HG03045 (cell line): ENCODE data around the gene GJB1.
"Not testable (repeated sequence)": the region's sequence is repeated elsewhere in the genome, so short reads cannot be mapped to it uniquely, and the experiment has no call there.

Experiments used
- ATAC-seq: cut with Tn5 transposase; IDR thresholded peaks from one replicate; pipeline ENCODE4 v1.9.1; 2021; ENCODE audit warnings: mild to moderate bottlenecking, moderate library complexity; ENCODE audit not compliant: unreplicated experiment

Gene GJB1

GRCh38 chrX:71222929-71223328 is at the start of gene GJB1:
Gene GJB1 (plus strand): TSS chrX:71223224. CDS start chrX:71223708, 484 bp downstream.
- ATAC-seq: no peak

DNA sequence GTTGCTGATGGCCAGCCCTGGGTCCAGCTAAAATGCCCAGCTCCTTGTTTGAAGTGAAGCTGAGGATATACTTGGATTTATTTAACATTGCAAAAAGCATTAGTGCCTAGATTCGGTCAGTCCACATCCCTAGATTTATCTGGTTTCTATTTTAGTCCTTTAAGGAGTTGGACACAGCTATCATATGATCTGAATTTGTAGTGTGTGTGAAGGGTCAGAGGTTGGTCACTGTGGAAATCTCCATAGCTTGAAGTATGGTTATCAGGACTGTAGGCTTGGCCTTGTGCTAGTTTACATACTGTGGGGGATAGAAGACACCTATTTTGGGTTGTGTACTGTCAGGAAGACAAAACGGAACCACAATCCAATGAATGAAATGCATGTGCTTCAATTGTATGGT is 49.6 kb upstream of the GJB1 start:
- ATAC-seq: no peak

DNA sequence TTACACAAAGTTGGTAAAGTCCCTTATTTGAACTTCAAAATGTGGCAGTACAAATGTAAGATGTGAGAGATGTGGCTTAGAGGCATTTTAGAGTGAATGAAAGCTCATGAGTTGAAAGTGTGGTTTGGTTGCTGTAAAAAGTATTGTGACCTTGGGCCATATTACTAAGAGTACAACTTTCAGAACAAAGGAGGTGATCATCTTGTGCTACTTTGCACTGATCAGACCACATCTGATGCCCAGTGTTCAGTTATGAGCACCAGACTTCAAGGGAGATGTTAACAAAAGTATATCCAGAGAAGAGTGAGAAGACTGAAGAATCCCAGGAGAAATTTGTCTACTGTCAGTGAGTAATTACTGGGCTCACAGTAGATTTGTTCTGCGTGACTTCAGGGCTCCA is 48.2 kb upstream of the GJB1 start:
- no peak for ATAC-seq

DNA sequence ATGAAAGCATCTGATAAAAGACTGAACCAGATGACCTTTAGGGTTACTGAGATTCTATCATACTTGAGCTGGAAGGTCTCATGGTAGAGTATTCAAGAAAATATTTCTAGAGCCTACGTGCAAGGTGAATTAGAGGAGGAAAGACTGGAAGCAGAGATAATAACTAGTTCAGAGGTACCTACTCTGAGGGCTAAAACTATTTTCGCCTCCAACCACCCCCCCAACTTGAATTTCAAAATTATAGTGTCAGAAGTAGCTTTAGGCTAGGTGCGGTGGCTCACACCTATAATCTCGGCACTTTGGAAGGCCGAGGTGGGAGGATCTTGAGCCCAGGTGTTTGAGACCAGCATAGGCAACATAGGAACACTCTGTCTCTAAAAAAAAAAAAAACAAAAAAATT is 47.5 kb upstream of the GJB1 start:
- no peak for ATAC-seq

- ATAC-seq: no peak
These were observed 45.7 kb upstream of the GJB1 start for GRCh38 chrX:71177327-71177726.

GRCh38 chrX:71178908-71179307 is 44.1 kb upstream of the GJB1 start:
- ATAC-seq: no peak

DNA sequence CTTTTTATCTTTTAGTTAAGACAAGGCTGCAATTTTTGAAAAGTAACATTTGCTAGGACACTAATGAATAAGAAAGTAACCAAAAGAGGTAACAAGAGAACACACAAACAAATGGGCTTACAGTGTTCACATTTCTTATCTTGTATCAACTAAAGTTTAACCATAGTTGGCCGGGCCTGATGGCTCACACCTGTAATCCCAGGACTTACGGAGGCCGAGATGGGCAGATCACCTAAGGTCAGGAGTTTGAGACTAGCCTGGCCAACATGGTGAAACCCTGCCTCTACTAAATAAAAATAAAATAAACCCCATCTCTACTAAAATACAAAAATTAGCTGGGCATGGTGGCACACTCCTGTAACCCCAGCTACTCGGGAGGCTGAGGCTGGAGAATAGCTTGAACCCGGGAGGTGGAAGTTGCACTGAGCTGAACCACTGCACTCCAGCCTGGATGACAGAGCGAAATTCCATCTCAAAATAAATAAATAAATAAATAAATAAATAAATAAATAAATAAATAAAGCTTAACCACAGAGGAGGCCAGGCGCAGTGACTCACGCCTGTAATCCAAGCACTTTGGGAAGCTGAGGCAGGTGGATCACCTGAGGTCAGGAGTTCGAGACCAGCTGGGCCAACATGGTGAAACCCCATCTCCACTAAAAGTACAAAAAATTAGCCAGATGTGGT is 42.3 kb upstream of the GJB1 start:
- ATAC-seq: not testable (repeated sequence)

DNA sequence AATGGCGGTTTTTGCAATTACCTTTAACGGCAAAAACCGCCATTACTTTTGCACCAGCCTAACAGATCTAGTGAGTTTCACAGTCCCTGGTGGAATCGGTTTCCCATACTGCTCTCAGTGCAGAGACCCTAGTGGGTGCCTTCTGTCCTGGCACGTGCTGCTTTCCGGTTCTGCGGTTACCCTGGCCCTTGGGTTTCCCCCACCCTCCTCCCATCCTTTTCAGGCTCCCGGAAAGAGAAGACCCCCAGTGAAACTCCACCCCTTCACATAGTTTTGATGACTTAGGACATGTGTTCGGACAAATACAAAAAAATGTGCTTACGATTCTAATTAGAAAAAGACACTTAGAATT is 41.5 kb upstream of the GJB1 start:
- ATAC-seq: peak; percentile 34

GRCh38 chrX:71181910-71182799 is 40.9 kb upstream of the GJB1 start:
- ATAC-seq: peak; percentile 84

GRCh38 chrX:71182871-71183270 is 40.2 kb upstream of the GJB1 start:
- ATAC-seq: no peak

GRCh38 chrX:71183341-71183740 is 39.7 kb upstream of the GJB1 start:
- no peak for ATAC-seq

- ATAC-seq: no peak
These were observed 38.9 kb upstream of the GJB1 start for GRCh38 chrX:71184092-71184491.

GRCh38 chrX:71184803-71185495 is 38.1 kb upstream of the GJB1 start:
- no peak for ATAC-seq

DNA sequence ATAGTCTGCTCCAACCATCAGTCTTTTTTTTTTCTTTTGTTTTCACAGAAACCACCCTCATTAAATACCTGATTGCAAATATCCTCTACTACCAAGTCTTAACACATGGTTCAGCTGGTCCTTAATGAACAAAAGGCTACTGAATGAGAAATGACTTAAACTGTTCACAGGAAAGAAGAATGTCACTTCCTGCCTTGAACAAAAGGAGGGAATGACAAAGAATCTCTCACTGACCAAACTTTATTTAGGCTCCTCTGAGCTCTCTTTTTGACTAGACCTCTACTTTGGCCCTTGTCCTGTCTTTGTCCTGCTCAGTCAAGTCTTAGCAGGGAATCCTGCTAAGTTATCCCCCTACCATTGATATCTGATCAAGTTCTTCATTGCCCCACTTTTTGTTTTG is 31.8 kb upstream of the GJB1 start:
- no peak for ATAC-seq

DNA sequence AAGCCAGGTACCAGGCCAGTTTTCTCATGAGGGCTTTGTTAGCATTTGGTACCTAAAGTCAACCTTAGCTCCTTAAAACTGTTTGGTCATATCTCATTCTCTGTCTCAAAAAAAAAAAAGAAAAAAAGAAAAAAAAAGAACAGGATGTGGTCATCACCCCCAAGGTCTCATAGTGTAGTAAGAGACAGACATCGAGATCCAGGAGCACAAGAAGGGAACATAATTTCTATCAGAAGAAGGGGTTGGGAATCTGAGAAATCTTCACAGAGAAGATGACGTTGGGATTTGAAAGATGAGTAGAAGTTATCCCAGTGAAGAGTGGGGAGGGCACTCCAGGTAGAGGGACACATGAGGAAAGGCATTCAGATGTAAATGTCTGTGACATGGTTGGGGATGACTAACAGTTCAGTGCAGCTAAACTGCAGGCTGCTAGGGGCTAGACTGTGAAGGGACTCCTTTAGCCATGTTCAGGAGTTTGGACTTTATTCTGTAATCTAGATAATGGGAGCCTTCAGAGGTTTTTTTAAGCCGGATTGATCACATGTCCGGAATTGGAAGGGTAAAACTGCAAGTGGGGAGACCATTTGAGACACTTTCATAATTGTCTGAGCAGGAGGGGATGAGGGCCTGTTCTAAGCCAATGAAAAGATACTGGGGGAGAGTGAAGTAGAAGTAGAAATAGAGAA is 26.9 kb upstream of the GJB1 start:
- no peak for ATAC-seq

DNA sequence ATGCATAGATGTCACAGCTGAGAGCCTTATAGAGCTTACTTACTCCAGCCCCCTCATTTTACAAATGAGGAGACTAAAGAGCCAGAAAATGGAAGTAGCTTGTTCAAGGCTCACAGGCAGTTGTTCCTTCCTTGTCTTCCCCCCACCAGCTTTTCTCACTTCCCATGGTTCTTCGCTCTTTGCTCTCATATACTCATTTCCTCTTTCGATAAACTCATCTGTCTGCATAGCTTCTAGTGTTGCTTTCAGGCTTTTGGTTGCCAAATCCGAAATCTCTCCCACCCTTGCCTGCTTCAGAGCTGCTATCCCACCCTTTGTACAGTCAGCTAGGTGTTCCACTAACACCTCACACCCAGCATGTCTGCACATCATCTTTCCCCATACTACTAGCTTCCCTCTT is 25.0 kb upstream of the GJB1 start:
- no peak for ATAC-seq

GRCh38 chrX:71199252-71200008 is 23.6 kb upstream of the GJB1 start:
- ATAC-seq: no peak

- ATAC-seq: no peak
These were observed 12.2 kb upstream of the GJB1 start for GRCh38 chrX:71210816-71211215.

DNA sequence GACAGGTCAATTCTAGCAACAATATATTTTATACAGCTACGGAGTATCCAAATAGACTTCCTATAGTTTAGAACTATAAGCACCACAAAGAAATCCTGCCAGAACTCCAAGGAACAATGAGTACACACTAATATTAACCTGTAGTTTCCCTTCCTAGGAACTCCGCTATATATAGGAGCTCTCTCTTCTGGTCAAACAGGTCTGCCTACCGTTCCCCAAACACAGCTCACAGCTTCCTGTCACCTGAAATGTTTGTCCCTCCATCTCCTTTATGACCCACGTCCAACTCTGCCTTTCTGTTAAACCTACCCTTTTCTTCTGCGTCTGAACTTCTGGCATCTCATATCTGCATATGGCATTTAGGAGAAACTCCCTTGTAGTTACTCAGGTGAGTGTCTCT is 10.5 kb upstream of the GJB1 start:
- ATAC-seq: no peak

DNA sequence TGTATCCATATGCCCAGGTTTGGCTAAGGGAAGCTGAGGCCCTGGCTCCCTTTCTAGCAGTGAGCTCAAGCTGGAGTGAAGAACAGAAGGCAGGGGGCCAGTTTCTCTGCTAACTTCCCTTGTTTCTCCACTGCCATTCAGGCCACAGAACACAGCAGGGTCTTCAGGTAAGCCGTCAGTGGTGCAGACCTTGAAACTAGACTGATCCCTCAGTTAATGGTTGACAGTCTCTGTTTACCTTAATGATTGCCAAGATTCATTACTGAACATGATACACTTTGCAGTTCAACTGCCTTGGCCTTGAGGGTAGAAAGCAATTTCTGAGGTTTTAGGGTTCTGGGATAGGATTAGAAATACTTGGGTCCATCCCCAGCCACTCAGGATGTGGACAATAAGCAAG is 8.9 kb upstream of the GJB1 start:
- no peak for ATAC-seq
